Stomach (tissue), 4 donors: ENCODE results near the gene CNTN5.

Experiments
- CTCF ChIP-seq, 7 experiments: fragments of 450-650 bp in 4 of 7; fragments of 200-600 bp in 3 of 7; sonication (generic) in 3 of 7; IDR thresholded peaks; one replicate each; pipeline ENCODE4 v1.5.1; 2016 to 2019; ENCODE audit warnings: antibody characterized with exemption in 7 of 7, control low read depth in 2 of 7, mild to moderate bottlenecking in 1 of 7
- POLR2A ChIP-seq, 4 donors: fragments of 450-650 bp; IDR thresholded peaks; one replicate each; pipeline ENCODE4 v1.6.1; 2016; ENCODE audit warnings: antibody characterized with exemption in 4 of 4, control low read depth in 2 of 4, mild to moderate bottlenecking in 1 of 4, moderate library complexity in 1 of 4

GRCh38 chr11:99584830-99585229 lies 564.1 kb downstream of the CNTN5 start:
- TF ChIP-seq CTCF (IDR thresholded peaks at IDR 0.05) (no peak), POLR2A (IDR thresholded peaks at IDR 0.05) (no peak)
